Measurements from ENCODE around the gene SGSM1.

- TF ChIP-seq CTCF (IDR thresholded peaks at IDR 0.05; ENCODE audit: low read depth, low read length), result no peak
- no peak for TF ChIP-seq POLR2A (IDR thresholded peaks at IDR 0.05; ENCODE audit: extremely low read depth, insufficient read length)
- no peak for TF ChIP-seq MAX (IDR thresholded peaks at IDR 0.05; ENCODE audit: low read depth, low read length)
These were observed 13.5 kb downstream of the SGSM1 start for GRCh38 chr22:24819487-24819886.

Data from NB4 (cell line).